GM12891 (cell line): Measurements from ENCODE around the gene BCAR3.

Source experiments
- DNase-seq: peaks from one replicate; pipeline ENCODE4 v3.0.0; 2011; ENCODE audit warnings: low spot score; ENCODE audit not compliant: insufficient read length
- FAIRE-seq: peaks from 2 replicates; lab custom pipeline; 2011; peaks lifted over from hg19 to GRCh38; lab: Jason Lieb, UNC
- PAX5 ChIP-seq: IDR thresholded peaks from 2 replicates; pipeline ENCODE4 v1.6.1; 2011; ENCODE audit warnings: low read length, moderate library complexity, mild to moderate bottlenecking; ENCODE audit not compliant: insufficient read depth, severe bottlenecking
- POLR2A ChIP-seq: IDR thresholded peaks from 2 replicates; pipeline ENCODE4 v1.6.1; 2011; ENCODE audit warnings: low read depth, low read length, control low read depth
- POLR2AphosphoS5 ChIP-seq: IDR thresholded peaks from 2 replicates; pipeline ENCODE4 v1.6.1; 2011; ENCODE audit warnings: low read depth, low read length, control low read depth
- POU2F2 ChIP-seq: IDR thresholded peaks from 2 replicates; pipeline ENCODE4 v1.6.1; 2011; ENCODE audit warnings: low read depth, mild to moderate bottlenecking, control low read depth, low read length, moderate library complexity
- SPI1 ChIP-seq: IDR thresholded peaks from 2 replicates; pipeline ENCODE4 v1.6.1; 2011; ENCODE audit warnings: low read depth, low read length, control low read depth
- TAF1 ChIP-seq: IDR thresholded peaks from 2 replicates; pipeline ENCODE4 v1.6.1; 2011; ENCODE audit warnings: low read depth, low read length, control low read depth

BCAR3 gene

GRCh38 chr1:93537924-93538323, 143.7 kb downstream of the BCAR3 start:
- DNase-seq = no peak
- TF ChIP-seq POU2F2 (no peak), POLR2AphosphoS5 (no peak), SPI1 (no peak), POLR2A (no peak), TAF1 (no peak), PAX5 (no peak)
- no peak for FAIRE-seq

- DNase-seq (no peak), FAIRE-seq (no peak)
- no peak for TF ChIP-seq POLR2A
- TF ChIP-seq PAX5 = no peak
- no peak for TF ChIP-seq SPI1
- no peak for TF ChIP-seq TAF1
- no peak for TF ChIP-seq POU2F2
These were observed 144.2 kb downstream of the BCAR3 start for GRCh38 chr1:93537396-93537795.

GRCh38 chr1:93533677-93534076, 148.0 kb downstream of the BCAR3 start:
- no peak for TF ChIP-seq PAX5
- TF ChIP-seq POU2F2 = no peak
- no peak for TF ChIP-seq POLR2AphosphoS5
- no peak for TF ChIP-seq SPI1
- TF ChIP-seq POLR2A = no peak
- TF ChIP-seq TAF1 = no peak
- DNase-seq (no peak), FAIRE-seq (no peak)

DNA sequence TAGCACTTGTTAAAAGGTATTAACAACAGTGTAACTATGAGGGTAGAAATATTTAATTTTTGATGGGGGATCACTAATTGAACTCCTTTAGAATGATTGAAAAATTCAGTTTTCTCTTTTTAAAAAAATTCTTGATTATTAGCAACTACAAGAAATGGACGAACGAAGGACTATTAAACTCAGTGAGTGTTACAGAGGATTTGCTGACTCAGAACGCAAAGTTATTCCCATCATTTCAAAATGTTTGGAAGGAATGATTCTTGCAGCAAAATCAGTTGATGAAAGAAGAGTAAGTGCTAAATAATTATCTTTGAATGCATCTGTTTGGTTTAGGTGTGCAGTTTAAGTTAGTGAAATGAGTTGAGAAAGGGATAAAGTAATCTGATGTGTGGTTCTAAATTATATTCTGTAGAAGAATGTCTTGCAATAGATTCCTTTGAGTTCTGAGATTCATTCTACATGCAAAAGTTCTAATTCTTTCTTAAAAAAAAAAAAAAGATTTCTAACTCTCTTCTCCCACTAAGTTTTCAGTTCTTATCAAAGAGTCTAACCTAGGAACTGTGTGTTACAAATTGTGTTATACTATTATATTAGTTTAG, 148.8 kb downstream of the BCAR3 start:
- FAIRE-seq (no peak), DNase-seq (no peak)
- no peak for TF ChIP-seq POLR2A
- no peak for TF ChIP-seq POU2F2
- no peak for TF ChIP-seq SPI1
- no peak for TF ChIP-seq POLR2AphosphoS5

DNA sequence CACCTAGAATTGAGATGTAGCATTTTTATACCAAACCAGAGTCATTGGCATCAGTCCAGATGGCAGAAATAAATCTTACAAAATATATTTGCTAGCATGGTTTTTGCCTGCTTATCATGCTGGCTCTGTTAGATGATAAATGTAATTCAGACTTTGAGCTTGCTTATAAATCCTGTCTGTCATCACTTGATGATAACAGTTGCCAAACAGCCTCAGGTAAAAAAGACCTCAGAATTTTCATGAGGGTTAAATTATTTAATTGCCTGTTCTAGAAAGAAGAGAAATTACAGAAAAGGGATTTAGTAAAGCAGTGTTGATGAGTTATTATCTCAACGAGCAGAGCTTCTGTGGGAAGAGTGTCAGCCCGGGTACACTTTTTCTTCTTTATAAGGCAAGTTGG, 150.4 kb downstream of the BCAR3 start:
- TF ChIP-seq PAX5 = no peak
- TF ChIP-seq SPI1 = no peak
- no peak for TF ChIP-seq POU2F2
- TF ChIP-seq POLR2AphosphoS5 = no peak
- no peak for TF ChIP-seq TAF1
- no peak for TF ChIP-seq POLR2A
- no peak for FAIRE-seq
- DNase-seq = no peak

- FAIRE-seq (no peak), DNase-seq (no peak)
- TF ChIP-seq POLR2AphosphoS5 = no peak
- TF ChIP-seq POLR2A = no peak
- no peak for TF ChIP-seq TAF1
- peak; percentile 93 for TF ChIP-seq SPI1
- TF ChIP-seq POU2F2 = no peak
- no peak for TF ChIP-seq PAX5
These were observed 153.2 kb downstream of the BCAR3 start for GRCh38 chr1:93528412-93528811.

GRCh38 chr1:93526431-93526830, 155.2 kb downstream of the BCAR3 start:
- no peak for FAIRE-seq
- DNase-seq = no peak
- TF ChIP-seq SPI1 (no peak), POLR2A (no peak), POLR2AphosphoS5 (no peak), POU2F2 (no peak), PAX5 (no peak), TAF1 (no peak)

DNA sequence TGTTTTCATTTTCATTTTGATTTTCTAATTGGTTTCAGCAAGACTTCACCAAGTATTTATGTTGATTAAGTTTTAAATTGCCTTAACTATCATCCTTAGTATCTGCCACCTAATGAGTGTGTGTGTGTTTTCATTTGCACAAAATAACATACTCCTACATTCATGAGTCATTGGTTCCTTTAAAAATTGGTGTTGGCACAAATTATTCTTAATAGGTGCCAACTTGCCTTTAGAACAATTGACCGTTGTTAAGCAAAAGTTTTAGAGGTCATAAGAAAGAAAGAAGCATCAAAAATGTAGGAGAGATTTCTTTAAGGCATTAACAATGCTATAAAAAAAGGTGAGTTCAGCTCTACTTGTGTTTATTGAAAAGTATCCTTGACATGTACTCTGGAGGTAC, 156.2 kb downstream of the BCAR3 start:
- DNase-seq (no peak), FAIRE-seq (no peak)
- TF ChIP-seq PAX5 = no peak
- no peak for TF ChIP-seq POLR2A
- TF ChIP-seq TAF1 = no peak
- TF ChIP-seq SPI1 = no peak
- TF ChIP-seq POLR2AphosphoS5 = no peak
- no peak for TF ChIP-seq POU2F2

- no peak for FAIRE-seq
- DNase-seq = no peak
- no peak for TF ChIP-seq TAF1
- no peak for TF ChIP-seq POU2F2
- TF ChIP-seq SPI1 = no peak
- TF ChIP-seq POLR2AphosphoS5 = no peak
- no peak for TF ChIP-seq POLR2A
- no peak for TF ChIP-seq PAX5
These were observed 158.9 kb downstream of the BCAR3 start for GRCh38 chr1:93522721-93523120.

DNA sequence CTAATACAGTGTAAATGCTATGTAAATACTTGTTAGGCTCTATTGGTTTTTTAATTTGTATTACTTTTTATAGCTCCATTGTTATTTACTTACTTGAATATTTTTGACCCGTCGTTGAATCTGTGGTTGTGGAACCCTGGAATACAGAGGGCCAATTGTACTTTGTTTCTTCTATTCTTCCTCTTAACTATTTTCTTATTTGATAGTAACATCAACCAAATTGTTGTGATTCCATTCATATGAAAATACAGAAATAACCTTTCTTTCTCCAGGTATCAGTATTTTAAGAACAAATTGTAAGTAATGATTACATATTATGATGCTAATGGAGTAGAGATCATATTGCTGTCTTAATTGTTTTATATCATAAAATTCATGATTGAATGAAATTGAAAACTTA, 160.0 kb downstream of the BCAR3 start:
- TF ChIP-seq POU2F2 (no peak), TAF1 (no peak), PAX5 (no peak), POLR2A (no peak), POLR2AphosphoS5 (no peak), SPI1 (no peak)
- no peak for FAIRE-seq

More for the DNA sequence above, 160.0 kb downstream of the BCAR3 start:
- DNase-seq = no peak
